Dermis microvascular lymphatic vessel endothelial cell (primary cell): Measurements from ENCODE around the gene ZNF138. TPM values are rescaled to one million over a fixed set of nuclear protein-coding genes. Genes with fewer than 3 reads are reported as not detected.
"Not testable (repeated sequence)": the region's sequence is repeated elsewhere in the genome, so short reads cannot be mapped to it uniquely, and the experiment has no call there.

Experiments used
- DNase-seq, 2 donors: peaks; one replicate each; pipeline versions ENCODE4 v3.0.0 to v3.0.0-alpha.2; 2010; ENCODE audit warnings: low read depth in 2 of 2
- total RNA-seq: library from RNA; depleted of rRNA; stranded (reverse); fragments of >200 nt; gene quantifications from 2 replicates; pipeline ENCODE4 v1.2.1, GENCODE V29; 2014

ZNF138 gene
- 2.1 and 3.2 TPM in 2 replicates for total RNA-seq

- peak; percentile 88 to 93 for DNase-seq
Observed at GRCh38 chr7:64794171-64794844, at the start of gene ZNF138. TSS of gene ZNF138 (plus strand) at chr7:64794428. CDS start at chr7:64794569, 141 bp downstream.

- DNase-seq = no peak
Observed at GRCh38 chr7:64744680-64745079, 49.5 kb upstream of the ZNF138 start.

GRCh38 chr7:64747802-64748201, 46.4 kb upstream of the ZNF138 start:
- no peak for DNase-seq

GRCh38 chr7:64753032-64753431, 41.2 kb upstream of the ZNF138 start:
- no peak for DNase-seq

- DNase-seq = no peak
Observed at GRCh38 chr7:64755865-64756264, 38.4 kb upstream of the ZNF138 start.

GRCh38 chr7:64758151-64758550, 36.1 kb upstream of the ZNF138 start:
- DNase-seq = no peak

GRCh38 chr7:64768824-64769223, 25.4 kb upstream of the ZNF138 start:
- DNase-seq = no peak

GRCh38 chr7:64774204-64774842, 19.9 kb upstream of the ZNF138 start:
- DNase-seq = no peak

- no peak for DNase-seq
Observed at GRCh38 chr7:64775289-64775688, 18.9 kb upstream of the ZNF138 start.

- DNase-seq = not testable (repeated sequence)
Observed at GRCh38 chr7:64784842-64785241, 9.4 kb upstream of the ZNF138 start.

GRCh38 chr7:64787295-64787694, 6.9 kb upstream of the ZNF138 start:
- DNase-seq = no peak

GRCh38 chr7:64789241-64789640, 5.0 kb upstream of the ZNF138 start:
- not testable (repeated sequence) for DNase-seq

GRCh38 chr7:64793106-64793755, 997 bp upstream of the ZNF138 start:
- no peak for DNase-seq

- no peak for DNase-seq
Observed at GRCh38 chr7:64795176-64795575, 948 bp downstream of the ZNF138 start.

GRCh38 chr7:64799169-64799568, 4.9 kb downstream of the ZNF138 start:
- not testable (repeated sequence) for DNase-seq

- DNase-seq = no peak
Observed at GRCh38 chr7:64802699-64803098, 8.5 kb downstream of the ZNF138 start.

- no peak for DNase-seq
Observed at GRCh38 chr7:64807731-64808365, 13.6 kb downstream of the ZNF138 start.

- DNase-seq = no peak
Observed at GRCh38 chr7:64811767-64812166, 17.5 kb downstream of the ZNF138 start.

GRCh38 chr7:64830926-64831325, 36.7 kb downstream of the ZNF138 start:
- no peak for DNase-seq

- no peak for DNase-seq
Observed at GRCh38 chr7:64832136-64832535, 37.9 kb downstream of the ZNF138 start.

- no peak for DNase-seq
Observed at GRCh38 chr7:64834989-64835388, 40.8 kb downstream of the ZNF138 start.

- not testable (repeated sequence) for DNase-seq
Observed at GRCh38 chr7:64835856-64836255, 41.6 kb downstream of the ZNF138 start.
